GM12801 (cell line): ENCODE data around the gene TRIM9.

Experiments
- CTCF ChIP-seq: IDR thresholded peaks from one replicate; pipeline ENCODE4 v1.5.1; 2011; ENCODE audit warnings: control low read depth; ENCODE audit not compliant: insufficient read length; ENCODE audit errors: extremely low read depth

The TRIM9 gene

GRCh38 chr14:51089278-51089677, 5.6 kb downstream of the TRIM9 start:
- no peak for TF ChIP-seq CTCF

GRCh38 chr14:51087031-51087441, 7.9 kb downstream of the TRIM9 start:
- no peak for TF ChIP-seq CTCF

GRCh38 chr14:51086044-51086443, 8.9 kb downstream of the TRIM9 start:
- no peak for TF ChIP-seq CTCF

GRCh38 chr14:51084962-51085361, 9.9 kb downstream of the TRIM9 start:
- no peak for TF ChIP-seq CTCF

GRCh38 chr14:51084507-51084906, 10.4 kb downstream of the TRIM9 start:
- TF ChIP-seq CTCF, result no peak

GRCh38 chr14:51082349-51082748, 12.6 kb downstream of the TRIM9 start:
- no peak for TF ChIP-seq CTCF

- TF ChIP-seq CTCF, result no peak
These were observed 13.2 kb downstream of the TRIM9 start for GRCh38 chr14:51081712-51082111.

GRCh38 chr14:51081209-51081608, 13.7 kb downstream of the TRIM9 start:
- TF ChIP-seq CTCF, result no peak
